ENCODE results near the gene ABCC8.

Gene ABCC8

GRCh38 chr11:17343257-17343656 lies 133.4 kb downstream of the ABCC8 start:
- no peak for DNase-seq
- in situ Hi-C loops (cut with MboI; ENCODE audit: low pct_unique_long_range_greater_than_20kb, low sequenced_read_pairs): no loop called here
